Stimulated activated CD4-positive, alpha-beta T cell treated with anti-CD3 and anti-CD28 coated beads, TNF-alpha, amount 100 ng/mL, for 1 hour (primary cell): ENCODE data around the gene TYMP.
"Not testable (repeated sequence)": the region's sequence is repeated elsewhere in the genome, so short reads cannot be mapped to it uniquely, and the experiment has no call there.

ENCODE experiments used
- DNase-seq, 3 donors: peaks; one replicate each; pipeline ENCODE4 v3.0.0-alpha.2; 2020; ENCODE audit warnings: low read depth in 3 of 3, low spot score in 1 of 3

Gene TYMP

GRCh38 chr22:50540381-50540780, 10.6 kb upstream of the TYMP start:
- no peak for DNase-seq

GRCh38 chr22:50537765-50538164, 8.0 kb upstream of the TYMP start:
- DNase-seq = no peak

DNA sequence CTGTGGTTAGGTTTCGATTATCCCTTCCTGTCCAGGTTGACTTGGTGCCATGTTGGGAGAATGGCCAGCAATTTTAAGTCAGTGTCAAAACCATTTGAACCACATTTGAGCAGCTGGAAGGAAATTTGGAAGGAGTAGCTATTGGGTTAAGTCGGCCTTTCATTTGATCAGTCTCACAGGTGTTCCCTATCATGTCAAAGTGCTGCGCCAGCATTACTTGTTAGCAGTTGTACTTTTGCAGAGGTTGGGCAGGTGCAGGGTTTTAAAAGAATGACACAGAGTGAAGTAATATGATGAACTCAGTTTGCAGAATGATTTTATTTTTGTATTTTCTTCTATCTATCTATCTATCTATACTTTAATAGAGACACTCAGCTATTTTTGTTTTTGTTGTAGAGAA, 6.4 kb upstream of the TYMP start:
- DNase-seq = no peak

DNA sequence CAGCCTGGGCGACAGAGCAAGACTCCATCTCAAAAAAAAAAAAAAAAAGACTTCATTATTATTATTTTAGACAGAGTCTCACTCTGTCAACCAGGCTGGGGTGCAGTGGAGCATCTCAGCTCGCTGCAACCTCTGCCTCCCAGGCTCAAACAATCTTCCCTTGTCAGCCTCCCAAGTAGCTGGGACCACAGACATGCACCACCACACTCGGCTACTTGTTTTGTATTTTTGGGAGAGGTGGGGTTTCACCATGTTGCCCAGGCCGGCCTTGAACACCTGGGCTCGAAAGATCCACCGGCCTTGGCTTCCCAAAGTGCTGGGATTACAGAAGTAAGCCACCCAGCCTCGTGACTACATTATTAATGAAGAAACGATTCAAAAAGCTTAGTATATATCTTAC, 5.3 kb upstream of the TYMP start:
- DNase-seq = no peak

DNA sequence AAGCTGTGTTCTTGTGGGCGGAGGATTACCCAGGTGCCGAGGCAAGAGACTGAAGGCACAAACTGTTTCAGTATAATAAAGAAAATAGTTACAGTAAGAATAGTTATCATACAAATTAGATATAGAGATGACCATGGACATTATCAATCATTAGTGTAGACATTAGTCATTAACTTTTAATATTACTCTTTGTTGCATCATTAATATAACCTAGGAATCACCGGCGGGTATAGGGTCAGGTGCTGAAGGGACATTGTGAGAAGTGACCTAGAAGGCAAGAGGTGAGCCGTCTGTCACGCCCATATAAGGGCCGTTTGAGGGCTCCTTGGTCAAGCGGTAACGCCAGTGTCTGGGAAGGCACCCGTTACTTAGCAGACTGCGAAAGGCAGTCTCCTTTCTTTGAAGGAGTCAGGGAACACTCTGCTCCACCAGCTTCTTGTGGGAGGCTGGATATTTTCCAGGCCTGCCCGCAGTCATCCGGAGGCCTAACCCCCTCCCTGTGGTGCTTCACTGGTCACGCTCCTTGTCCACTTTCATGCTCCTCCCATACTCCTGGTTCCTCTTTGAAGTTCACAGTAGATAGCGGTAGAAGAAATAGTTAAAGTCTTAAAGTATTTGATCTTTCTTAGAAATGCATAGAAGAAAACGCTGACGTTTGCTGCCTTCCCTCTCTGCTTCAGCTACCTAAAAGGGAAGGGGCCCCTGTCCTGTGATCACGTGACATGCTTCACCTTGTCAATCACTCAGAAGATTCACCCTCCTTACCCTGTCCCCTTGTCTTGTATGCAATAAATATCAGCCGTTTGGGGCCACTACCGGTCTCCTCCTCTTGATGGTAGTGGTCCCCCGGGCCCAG, 4.3 kb upstream of the TYMP start:
- not testable (repeated sequence) for DNase-seq

DNA sequence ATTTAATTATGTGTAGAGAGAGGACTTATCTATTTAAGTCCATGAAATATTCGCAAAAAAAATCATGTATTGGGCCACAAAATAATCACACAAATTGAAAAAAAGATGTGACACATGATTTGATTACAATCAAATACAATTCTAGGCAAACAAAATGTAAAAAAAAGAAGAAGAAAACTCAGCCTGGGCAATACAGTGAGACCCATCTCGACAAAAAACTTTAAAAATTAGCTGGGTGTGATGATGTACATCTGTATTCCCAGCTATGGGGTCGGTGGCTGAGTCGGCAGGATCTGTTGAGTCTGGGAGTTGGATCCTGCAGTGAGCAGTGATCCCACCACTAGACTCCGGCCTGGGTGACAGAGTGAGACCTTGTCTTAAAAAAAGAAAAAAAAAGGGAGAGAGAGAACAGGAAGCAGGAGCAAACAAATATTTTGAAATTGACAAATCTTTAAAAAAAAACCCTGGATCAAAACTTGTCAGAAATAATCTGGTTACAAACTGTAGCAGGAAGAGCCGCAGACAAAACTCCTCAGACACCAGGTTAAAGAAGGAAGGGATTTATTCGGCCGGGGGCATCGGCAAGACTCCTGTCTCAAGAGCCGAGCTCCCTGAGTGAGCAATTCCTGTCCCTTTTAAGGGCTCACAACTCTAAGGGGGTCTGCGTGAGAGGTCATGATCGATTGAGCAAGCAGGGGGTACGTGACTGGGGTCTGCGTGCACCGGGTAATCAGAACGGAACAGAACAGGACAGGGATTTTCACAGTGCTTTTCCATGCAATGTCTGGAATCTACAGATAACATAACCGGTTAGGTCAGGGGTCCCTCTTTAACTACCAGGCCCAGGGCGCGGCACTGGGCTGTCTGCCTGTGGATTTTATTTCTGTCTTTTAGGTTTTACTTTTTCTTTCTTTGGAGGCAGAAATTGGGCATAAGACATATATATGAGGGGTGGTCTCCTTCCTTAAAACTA, 3.3 kb upstream of the TYMP start:
- DNase-seq = no peak

DNA sequence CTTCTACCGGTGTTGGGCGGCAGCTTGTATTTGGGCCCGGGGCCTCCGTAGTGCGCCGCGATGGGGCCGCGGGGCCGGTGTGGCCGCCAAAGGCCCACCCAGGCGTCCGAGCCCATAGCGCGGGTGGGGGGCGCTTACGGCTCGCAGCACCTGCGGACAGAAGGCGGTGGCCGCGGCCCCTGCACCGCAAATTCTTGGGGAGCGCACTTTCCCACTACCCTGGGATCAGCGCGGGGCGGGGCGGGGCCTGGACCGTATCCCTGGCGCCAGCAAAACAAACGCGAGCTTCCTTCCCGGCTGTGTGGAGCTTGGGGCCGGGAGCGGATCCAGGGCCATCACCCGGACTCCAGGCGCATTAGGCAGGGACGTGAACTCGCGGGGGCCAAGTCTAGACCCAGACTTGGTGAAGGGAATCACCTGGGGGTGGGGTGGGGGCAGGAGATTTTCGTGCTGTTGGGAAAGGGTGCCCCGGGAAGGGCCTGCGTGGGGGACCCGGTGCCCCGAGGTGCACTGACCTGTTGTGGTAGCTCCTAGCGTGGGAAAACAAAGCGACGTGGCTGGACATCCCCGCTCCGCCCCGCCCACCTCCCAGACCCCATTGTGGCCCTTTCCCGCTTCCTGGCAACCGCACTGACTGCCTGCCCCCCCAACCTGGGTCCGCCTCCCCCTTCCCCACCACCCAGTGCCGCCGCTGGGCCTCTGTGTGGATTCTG, 2.3 kb upstream of the TYMP start:
- no peak for DNase-seq

DNA sequence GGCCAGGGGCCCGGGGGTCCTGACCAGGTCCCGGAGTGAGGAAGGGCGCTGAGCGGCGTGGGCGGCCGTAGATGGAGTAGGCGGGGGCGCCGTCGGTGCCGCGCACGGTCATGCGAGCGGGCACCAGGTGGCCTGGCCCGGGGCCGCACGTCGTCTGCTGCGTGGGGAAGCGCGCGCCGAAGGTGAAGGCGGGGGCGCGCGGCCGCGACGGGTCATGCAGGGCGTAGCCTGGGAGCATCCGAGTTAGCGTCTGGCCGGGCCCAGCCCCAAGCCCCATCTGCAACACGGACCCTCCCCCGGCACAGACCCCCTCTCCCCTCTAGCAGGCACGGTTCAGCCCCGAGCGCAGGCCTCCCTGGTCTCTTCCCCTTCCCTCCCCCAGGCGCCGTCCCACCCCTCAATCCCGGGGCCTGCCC, 1.7 kb upstream of the TYMP start:
- DNase-seq = peak in 1 of 3 donors; percentile 51

DNA sequence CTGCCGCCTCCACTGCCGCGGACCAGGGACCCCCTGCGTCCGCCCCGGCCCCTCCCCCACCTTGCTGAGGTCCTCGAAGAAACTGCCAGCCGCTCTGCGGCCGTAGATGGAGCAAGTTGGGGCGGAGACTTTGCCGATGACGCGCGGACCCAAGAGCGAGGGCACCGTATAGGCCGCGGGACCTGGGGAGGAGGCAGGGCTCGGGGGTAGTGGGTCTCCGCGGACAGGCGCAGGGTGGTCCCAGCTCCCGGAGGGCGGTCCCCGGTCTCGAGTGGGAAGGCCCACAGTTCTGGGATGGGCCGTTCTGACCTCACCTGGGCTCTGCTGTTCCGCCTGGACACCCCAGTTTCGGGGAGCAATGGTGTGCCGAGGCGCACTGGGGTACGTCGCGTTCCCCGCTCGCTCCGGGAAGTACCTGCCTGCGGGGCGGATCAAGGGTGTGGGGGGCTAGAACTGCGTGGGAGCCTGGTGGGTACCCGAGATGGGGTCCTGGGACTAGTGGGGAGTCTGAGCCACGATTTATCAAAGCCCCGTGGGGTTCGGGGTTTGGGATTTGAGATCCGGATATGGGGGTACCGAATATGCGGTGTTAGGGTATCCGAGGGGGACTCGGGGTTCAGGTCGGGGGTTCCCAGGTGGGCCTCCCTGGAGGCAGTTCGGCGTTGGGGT, 1.2 kb upstream of the TYMP start:
- DNase-seq = peak; percentile 53 to 69 (median 54)

DNA sequence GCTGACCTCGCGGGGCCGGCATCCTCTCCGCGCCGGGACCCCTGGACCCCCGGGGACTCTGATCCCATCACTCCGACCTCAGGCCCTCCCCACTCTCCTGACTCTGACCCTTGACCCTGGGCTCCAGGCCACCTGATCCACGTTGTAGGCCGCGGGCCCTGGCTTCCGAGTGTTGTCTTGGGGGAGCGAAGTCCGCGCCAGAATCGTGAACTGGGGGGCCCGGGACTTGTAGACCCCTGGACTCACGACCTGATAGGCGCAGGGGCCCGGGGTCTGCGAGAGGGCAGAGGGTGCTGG, 716 bp upstream of the TYMP start:
- no peak for DNase-seq

- no peak for DNase-seq
These were observed 356 bp downstream of the TYMP start for GRCh38 chr22:50529416-50529896.

GRCh38 chr22:50528682-50529415, 963 bp downstream of the TYMP start:
- DNase-seq = no peak

DNA sequence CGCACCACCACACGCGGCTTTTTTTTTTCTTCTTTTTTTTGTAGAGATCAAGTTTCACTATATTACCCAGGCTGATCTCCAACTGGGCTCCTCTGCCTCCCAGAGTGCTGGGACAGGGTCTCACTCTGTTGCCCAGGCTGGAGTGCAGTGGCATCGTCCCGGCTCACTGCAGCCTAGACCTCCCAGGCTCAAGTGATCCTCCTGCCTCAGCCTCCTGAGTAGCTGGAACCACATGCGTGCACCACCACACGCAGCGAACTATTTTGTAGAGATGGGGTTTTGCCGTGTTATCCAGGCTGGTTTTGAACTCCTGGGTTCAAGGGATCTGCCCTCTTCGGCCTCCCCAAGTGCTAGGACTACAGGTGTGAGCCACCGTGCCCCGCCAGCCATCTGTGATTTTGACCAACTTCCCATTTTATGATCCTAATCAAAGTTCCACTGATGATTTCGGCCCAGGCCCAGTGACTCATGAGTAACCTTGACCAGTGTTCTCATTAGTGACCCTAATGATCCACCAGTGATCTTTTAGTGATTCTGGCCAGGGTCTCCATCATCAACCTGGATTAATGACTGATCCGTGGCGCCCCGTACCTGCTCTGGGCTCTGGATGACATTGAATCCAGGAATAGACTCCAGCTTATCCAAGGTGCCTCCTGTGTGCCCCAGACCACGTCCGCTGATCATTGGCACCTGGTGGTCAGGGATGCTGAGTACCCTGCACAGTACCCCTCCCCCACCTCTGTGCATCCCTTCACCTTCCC, 1.7 kb downstream of the TYMP start:
- DNase-seq = no peak

DNA sequence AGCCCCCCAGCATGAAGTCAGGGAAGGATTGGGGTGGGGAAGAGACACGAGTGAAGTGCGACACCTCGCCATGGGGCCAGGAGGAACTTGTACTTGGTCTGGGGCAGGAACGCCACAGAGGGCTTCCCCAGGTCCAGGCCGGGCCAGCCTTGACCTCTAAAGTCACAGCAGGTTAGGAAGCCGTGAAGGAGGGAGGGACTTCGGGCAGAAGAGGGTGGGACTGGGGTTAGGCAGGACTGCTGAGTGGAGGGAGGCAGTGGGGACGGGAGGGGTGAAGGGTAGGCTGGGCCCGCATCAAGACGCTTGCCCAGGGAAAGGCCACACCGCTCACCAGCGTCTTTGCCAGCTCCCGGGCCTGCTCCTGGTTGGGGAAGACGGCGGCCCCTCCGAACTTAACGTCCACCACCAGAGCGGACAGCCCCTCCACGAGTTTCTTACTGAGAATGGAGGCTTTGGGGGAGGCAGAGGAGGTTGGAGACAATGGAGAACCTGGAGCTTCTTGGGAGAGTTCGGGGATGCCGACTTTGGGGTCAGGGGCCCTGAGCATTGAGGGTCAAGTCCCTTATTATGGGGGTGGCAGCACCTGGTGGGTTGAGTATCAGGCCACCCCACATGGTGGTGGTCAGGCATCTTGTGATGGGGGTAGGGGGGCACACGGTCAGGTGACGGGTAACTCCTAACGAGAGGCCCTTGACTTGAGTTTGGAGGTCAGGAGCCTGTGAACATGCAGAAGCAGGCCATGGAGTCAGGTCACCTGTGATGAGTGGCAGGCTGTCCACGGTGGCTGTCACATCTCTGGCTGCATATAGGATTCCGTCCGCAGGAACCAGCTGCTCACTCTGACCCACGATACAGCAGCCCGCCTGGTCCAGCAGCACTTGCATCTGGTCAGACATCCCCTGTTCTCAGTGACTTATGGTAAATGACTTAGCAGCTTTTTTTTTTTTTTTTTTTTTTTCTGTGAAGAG, 2.7 kb downstream of the TYMP start:
- no peak for DNase-seq

DNA sequence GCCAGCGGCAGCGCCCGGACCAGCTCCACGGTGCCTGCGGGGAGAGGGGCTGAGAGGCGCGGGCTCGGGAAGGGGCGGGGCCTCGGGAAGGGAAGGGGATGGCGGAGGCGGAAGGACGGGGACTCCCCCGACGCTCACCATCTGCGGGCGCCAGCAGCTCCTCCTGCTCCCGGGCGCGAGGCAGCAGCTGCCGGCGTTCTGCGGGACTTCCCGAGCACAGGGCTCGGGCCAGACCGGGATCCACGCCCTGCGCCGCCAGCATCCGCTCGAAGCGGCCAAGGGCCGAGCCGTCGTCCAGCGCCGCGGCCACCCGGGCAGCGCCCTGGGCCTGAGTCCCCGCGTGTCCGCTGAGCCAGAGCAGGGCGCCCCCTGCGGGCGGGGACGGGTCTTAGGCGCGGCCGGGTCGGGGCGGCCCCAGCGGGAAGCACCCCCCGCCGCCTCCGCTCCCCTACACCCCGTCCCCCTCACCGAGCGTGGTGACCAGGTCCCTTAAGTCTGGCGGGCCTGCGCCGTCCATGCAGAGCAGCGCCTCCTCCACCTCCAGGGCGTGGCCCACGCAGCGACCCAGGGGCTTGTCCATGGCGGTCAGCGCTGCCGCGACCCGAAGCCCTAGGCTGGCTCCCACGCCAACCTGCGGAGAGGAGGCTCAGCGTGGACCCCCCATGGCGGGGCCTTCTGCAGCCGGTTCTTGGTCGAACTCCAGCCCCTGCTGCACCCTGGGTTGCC, 3.5 kb downstream of the TYMP start:
- DNase-seq = peak; percentile 63 to 76 (median 75)

- DNase-seq = no peak
These were observed 4.0 kb downstream of the TYMP start for GRCh38 chr22:50525858-50526107.

GRCh38 chr22:50525104-50525857, 4.5 kb downstream of the TYMP start, which contains the start of gene SCO2:
Gene SCO2 (minus strand): TSS chr22:50525598. CDS start chr22:50524411, 1,187 bp downstream.
- DNase-seq = peak; percentile 96 to 98 (median 97)
